ENCODE measurements around the gene HOXD11.

The HOXD11 gene

DNA sequence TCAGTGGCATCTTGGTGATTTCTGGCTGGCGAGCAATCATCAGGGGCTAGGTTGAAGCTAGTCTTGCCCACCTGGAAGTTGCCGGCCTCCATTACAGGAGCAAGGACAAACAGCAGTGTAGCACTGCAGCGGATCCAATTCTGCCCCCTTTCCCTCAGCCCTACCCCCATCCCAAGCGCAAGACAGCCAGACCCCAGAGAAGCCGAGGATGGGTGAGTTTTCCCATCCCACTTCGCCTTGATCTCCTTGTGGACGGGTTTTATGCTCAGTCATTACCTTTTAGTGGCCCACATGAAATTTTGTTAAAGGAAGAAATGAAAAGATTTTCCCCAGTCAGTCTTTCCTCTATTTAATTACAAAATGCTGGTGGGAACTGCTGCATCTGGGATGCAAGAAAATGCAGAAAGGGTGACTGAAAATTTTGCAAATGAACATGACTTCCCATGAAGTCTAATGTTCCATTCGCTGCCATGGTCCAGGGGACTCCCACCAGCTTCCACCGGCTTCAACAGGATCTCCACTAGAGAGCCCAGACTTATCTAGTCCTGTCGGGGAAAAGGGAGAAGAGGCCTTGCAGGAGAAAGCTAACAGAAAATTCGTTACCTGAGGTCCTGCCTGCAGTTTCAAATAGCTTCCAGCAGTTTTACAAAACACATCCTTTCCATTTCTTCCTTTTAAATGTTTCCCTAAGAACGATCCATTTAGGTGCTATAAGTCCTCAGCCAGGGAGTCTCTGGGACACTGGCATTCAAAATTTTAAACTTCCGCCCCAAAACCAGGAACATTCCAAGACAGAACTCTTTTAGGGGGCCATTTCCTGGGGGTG is 13.5 kb downstream of the HOXD11 start:
- DNase-seq: no peak

- no peak for DNase-seq
These were observed 14.3 kb downstream of the HOXD11 start for GRCh38 chr2:176121190-176122051.

DNA sequence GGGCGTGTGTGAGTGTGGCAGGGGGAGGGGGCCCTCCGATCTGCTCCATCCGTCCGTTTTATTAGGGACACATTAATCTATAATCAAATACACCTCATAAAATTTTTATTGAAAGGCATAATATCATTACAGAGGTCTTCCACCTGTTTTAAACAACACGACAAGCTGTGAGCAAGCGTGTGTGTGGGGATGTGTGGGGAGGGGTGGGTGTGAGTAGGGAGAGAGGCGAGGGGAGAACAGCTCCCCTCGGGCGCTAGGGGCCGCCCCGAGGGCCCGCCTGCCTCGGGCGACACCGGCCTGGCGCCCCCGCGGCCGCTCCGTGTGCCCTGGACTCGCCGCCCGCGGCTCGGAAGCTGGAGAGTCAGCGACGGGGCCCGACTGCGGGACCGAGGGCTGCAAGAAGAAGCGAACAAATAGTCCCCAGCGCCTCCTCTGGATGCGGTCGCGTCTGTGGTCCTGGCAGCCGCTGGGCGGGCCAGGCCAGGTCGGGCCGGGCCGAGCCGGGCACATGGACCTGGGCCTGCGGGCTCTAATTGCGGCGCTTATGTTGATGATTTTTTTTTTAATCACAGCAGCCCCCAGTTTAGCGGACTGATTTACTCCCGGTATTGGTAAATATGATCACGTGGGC is 15.1 kb downstream of the HOXD11 start:
- no peak for DNase-seq

DNA sequence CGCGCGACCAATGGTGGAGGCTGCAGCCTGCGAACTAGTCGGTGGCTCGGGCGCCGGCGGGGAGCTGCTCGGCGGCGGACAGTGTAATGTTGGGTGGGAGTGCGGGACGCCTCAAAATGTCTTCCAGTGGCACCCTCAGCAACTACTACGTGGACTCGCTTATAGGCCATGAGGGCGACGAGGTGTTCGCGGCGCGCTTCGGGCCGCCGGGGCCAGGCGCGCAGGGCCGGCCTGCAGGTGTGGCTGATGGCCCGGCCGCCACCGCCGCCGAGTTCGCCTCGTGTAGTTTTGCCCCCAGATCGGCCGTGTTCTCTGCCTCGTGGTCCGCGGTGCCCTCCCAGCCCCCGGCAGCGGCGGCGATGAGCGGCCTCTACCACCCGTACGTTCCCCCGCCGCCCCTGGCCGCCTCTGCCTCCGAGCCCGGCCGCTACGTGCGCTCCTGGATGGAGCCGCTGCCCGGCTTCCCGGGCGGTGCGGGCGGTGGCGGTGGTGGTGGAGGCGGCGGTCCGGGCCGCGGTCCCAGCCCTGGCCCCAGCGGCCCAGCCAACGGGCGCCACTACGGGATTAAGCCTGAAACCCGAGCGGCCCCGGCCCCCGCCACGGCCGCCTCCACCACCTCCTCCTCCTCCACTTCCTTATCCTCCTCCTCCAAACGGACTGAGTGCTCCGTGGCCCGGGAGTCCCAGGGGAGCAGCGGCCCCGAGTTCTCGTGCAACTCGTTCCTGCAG is 15.8 kb downstream of the HOXD11 start, which contains the start of gene HOXD9:
HOXD9 (plus strand) TSS at position 37 of the 728 bp plus-strand sequence; CDS start at position 87, 50 bp downstream.
- DNase-seq: no peak

GRCh38 chr2:176123411-176124109 is 16.5 kb downstream of the HOXD11 start:
- no peak for DNase-seq

DNA sequence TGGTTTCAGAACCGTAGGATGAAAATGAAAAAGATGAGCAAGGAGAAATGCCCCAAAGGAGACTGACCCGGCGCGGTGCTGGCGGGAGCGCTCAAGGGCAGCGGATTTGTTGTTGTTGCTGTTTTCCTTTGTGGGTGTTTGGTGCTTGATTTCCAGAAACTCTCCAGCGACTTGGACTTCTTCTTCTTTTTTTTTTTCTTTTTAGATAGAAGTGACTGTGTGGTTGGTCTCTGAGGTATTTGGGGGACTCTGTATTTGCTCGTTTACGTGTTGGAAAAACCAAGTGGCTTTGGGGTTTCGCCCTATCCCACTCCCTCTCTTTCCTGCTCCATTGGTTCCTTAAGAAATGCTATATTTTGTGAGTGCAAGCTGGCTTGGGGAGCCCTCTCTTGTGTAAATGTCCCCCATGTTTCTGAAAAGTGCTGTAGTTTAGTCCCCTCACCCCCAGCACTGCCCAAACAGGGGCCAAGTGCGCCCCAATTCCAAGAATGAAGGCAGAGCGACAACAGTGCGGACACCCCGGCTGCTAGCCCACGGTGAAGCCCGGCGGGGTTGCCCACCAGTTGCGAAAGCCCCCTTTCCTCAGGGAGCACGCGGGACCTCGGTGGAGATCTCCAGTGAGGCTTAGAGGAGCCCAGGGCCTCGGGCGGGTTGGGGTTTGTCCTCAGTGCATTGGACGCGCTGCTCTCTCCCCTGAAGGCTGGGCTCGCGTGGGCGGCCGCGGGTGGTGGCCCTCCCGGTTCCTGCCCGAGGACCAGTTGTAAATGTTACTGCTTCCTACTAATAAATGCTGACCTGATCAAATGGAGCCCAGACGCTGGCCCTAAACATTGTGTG is 17.2 kb downstream of the HOXD11 start:
- no peak for DNase-seq

DNA sequence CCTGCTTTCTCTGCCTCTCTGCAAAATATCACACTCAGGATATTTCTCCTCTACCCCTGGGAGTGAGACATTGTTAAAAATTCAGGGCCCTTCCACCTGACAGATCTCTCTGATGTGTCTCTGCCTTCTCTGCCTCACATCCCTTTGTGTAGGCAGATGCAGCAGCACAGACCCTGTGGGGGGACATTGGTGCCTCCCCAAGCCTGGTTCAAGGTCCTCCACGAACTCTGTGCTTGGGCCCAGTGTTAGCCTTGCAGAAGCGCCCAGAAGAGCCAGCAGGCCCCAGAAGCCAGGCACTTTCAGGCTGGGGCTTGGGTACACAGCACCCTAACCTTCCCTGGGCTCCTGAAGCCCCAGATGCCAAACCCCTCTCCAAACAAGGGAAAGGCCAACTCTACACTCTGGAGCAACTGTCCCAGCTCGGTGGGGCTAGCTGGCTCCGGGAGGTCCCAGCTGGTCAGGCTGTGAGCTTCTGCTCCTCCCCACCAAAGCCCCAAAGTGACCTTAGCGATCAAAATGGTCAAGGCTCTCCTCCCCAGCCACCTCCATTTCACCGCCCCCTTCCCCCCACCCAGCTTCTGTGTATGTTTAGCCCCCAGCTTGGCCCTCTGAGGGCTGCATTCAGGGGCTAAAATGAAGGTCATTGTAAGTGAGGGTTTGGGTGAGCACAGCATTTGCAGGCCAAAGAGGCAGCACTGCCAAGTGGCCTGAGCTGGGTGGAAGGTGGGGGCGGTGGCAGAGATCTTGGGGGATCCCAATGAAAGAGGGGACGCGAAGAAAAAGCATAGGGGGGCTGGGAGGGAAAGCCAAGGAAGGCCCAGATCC is 18.1 kb downstream of the HOXD11 start:
- DNase-seq: no peak

GRCh38 chr2:176125772-176126054 is 18.6 kb downstream of the HOXD11 start:
- DNase-seq: no peak

DNA sequence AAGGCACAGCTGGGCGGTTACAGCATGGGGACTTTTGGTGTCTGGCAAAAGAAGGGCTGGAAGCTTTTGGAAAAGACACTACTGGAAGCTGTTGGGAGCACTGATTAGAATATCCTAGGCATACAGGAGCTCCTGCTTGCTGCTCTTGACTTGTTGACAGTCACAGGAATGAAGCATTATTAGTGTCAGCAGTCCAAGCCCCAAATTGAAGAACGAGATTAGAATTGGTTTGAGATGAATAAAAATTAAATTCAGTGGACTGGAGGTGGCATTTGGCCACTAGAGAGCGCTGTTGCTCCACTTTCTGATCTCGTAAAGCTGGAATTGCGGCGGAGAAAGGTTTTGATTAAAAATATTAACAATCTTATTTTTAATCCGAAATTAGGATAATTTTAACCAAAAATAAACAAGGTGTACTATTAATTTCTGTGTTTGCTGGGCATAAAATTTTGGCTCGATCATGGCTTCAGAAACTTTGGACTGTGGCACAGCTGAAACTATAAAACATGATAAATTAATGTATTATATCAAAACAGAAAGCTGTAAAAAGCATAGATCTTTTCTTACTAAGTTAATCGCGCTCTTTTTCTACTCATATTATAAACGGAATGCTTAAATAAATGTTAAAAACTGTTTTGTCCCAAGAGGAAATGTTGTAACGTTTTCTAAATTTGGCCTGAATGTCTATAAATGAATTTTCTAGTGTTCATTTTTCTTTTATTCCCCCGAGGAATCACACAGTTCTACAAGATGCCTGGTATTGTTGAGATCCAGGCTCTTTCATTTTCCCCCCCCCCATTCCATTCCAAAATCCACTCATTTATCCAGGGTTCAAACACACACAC is 20.1 kb downstream of the HOXD11 start:
- peak in 42 of 56 donors; percentile 0 to 83 (median 26) for DNase-seq

DNA sequence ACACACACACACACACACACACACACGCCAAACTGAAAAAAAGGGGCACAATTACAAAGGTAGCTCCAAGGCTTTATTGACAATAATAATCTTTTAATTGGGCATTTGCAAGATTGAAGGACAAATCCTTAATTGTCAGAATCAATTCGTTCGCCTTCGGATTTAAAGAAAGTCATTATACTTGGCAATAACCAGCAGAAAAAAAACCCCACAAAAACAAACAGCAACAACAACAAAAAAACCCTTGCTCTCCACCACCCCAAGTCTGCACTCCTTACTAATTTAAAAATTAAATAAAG is 20.6 kb downstream of the HOXD11 start:
- DNase-seq: no peak

- DNase-seq: no peak
These were observed 21.3 kb downstream of the HOXD11 start for GRCh38 chr2:176128172-176128981.

DNA sequence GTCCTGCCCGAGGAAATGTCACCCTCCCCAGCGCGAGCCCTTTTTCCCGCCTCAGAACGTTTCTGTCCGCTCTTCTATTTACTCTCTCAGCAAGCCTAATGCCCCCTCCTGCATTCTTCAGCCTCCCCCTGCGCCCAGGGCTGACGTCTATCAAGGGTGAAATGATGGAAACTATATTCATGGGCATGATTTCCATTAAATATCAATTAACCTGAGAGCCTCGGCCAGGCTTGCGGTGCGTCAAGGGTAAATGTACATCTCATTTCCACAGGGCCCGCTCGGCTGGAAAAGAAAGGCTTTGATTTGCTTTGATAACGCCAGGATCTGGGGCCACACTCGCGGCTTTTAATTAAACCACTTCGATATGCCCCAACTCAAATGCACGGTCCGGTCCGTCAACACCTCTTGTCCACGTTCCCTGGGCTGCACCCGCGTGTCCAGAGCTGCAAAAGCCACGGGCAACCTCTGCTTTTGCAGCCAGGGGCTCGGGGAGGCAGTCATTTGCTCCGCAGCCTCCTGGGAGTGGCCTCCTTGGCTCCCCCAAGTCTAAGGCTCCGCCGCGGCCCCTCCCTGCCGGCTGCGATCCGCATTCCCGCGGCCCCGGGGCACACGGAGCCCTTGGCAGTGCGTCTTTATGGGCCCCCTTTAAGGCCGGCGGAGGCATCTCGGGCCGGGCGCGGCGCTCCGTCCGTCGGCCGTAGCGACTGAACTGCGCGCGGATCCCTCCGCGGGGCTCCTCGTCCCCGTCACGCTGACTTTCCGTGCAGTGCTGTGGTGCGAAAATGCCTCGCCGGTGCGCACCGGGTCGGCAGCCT is 22.1 kb downstream of the HOXD11 start, which contains the start of gene HOXD8:
HOXD8 (plus strand) TSS at position 724 of the 815 bp plus-strand sequence. CDS start 662 bp downstream, outside the sequence.
- DNase-seq: no peak

DNA sequence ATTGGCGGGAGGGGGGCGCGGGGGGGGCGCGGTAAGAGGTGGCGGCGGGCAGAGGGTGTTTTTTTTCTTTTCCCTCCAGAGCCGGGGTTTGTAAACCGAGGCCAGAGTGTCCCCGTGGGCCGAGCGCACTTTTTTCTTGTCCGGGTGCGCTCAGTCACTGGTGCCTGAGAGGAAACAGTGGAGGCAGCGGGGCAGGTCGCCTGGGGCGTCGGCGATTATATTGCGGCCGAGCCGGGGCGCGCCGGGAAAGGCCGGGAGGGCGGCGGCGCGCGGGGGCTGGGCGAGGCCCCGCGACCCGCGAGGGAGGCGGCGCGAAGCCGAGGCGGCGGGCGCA is 22.7 kb downstream of the HOXD11 start:
- DNase-seq: no peak

GRCh38 chr2:176130147-176130956 is 23.3 kb downstream of the HOXD11 start:
- DNase-seq: no peak

Data from nucleus accumbens (tissue), 56 donors.